ENCODE results near the gene FFAR3.
"Not testable (repeated sequence)": the region's sequence is repeated elsewhere in the genome, so short reads cannot be mapped to it uniquely, and the experiment has no call there.

Gene FFAR3

GRCh38 chr19:35400773-35401100, 42.5 kb downstream of the FFAR3 start:
- Histone ChIP-seq H2BK5ac (ENCODE audit: low read depth, low read length, poor library complexity, severe bottlenecking) (no peak overlapping the region), H2BK15ac (ENCODE audit: low read depth, poor library complexity, severe bottlenecking) (no peak overlapping the region), H3K4me2 (ENCODE audit: low read length, poor library complexity, severe bottlenecking) (no peak overlapping the region), H3K9me3 (ENCODE audit: control insufficient read depth, low read length) (no peaks in the 10 kb centered on the region), H3K36me3 (ENCODE audit: control insufficient read depth in 1 of 2, insufficient read depth in 2 of 2, low read depth in 1 of 2, low read length in 2 of 2) (no peaks in the 10 kb centered on the region), H3K4me1 (ENCODE audit: control insufficient read depth, insufficient read depth, low read depth, low read length) (no peaks in the 10 kb centered on the region), H3K23ac (ENCODE audit: low read length in 2 of 2) (no peak overlapping the region), H2BK12ac (ENCODE audit: low read length in 2 of 2) (no peak overlapping the region), H3K14ac (ENCODE audit: low read length in 2 of 2) (no peak overlapping the region), H4K8ac (ENCODE audit: low read length) (no peak overlapping the region), H2BK120ac (ENCODE audit: low read depth, low read length) (no peak overlapping the region), H3K27ac (ENCODE audit: low read length, poor library complexity, severe bottlenecking) (no peak overlapping the region), H3K9ac (ENCODE audit: low read length) (no peak overlapping the region), H3K27me3 (ENCODE audit: control insufficient read depth in 1 of 2, insufficient read depth in 1 of 2, low read length in 2 of 2) (peaks cover 0 to 5% of the 10 kb centered on the region in 2 experiments), H4K91ac (ENCODE audit: low read length) (no peak overlapping the region), H3K79me1 (replicated peaks; ENCODE audit: low read length, poor library complexity, severe bottlenecking) (no peaks in the 10 kb centered on the region), H3K4me3 (ENCODE audit: insufficient read depth in 1 of 2, low read depth in 1 of 2, low read length in 2 of 2) (no peak overlapping the region), H3K18ac (ENCODE audit: low read depth in 1 of 2, low read length in 2 of 2) (no peak overlapping the region), H3K4ac (ENCODE audit: low read depth in 1 of 2, low read length in 2 of 2) (no peak overlapping the region), H2AFZ (ENCODE audit: low read depth, low read length) (no peak overlapping the region), H2AK5ac (ENCODE audit: low read length, severe bottlenecking) (no peak overlapping the region)
- 91% methylated on average over 7 of the region's 7 CpGs for WGBS
- DNase-seq: no peak

DNA sequence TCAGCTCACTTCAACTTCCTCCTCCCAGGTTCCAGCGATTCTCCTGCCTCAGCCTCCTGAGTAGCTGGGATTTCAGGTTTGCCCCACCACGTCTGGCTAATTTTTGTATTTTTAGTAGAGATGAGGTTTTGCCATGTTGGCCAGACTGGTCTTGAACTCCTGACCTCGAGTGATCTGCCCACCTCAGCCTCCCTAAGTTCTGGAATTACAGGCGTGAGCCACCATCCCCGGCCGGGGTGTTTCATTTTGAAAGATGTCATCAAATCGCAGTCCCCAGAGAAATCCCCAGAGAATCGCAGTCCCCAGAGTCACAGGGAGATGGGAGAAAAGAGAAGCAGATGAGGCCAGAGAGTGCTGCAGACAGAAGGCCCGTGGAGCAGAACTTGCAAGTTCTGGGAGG, 43.2 kb downstream of the FFAR3 start:
- H4K91ac ChIP-seq (ENCODE audit: low read length); H3K9me3 ChIP-seq (ENCODE audit: control insufficient read depth, low read length); H3K4ac ChIP-seq (ENCODE audit: low read depth in 1 of 2, low read length in 2 of 2); DNase-seq; H2BK5ac ChIP-seq (ENCODE audit: low read depth, low read length, poor library complexity, severe bottlenecking); H3K9ac ChIP-seq (ENCODE audit: low read length); H3K36me3 ChIP-seq (ENCODE audit: control insufficient read depth in 1 of 2, insufficient read depth in 2 of 2, low read depth in 1 of 2, low read length in 2 of 2); H2BK12ac ChIP-seq (ENCODE audit: low read length in 2 of 2); H3K18ac ChIP-seq (ENCODE audit: low read depth in 1 of 2, low read length in 2 of 2); H2BK15ac ChIP-seq (ENCODE audit: low read depth, poor library complexity, severe bottlenecking); H3K79me1 ChIP-seq (replicated peaks; ENCODE audit: low read length, poor library complexity, severe bottlenecking); H3K4me3 ChIP-seq (ENCODE audit: insufficient read depth in 1 of 2, low read depth in 1 of 2, low read length in 2 of 2); H3K4me1 ChIP-seq (ENCODE audit: control insufficient read depth, insufficient read depth, low read depth, low read length); H2AFZ ChIP-seq (ENCODE audit: low read depth, low read length); H3K4me2 ChIP-seq (ENCODE audit: low read length, poor library complexity, severe bottlenecking); H2BK120ac ChIP-seq (ENCODE audit: low read depth, low read length); H2AK5ac ChIP-seq (ENCODE audit: low read length, severe bottlenecking); H3K27me3 ChIP-seq (ENCODE audit: control insufficient read depth in 1 of 2, insufficient read depth in 1 of 2, low read length in 2 of 2); H3K23ac ChIP-seq (ENCODE audit: low read length in 2 of 2); H3K14ac ChIP-seq (ENCODE audit: low read length in 2 of 2); H3K27ac ChIP-seq (ENCODE audit: low read length, poor library complexity, severe bottlenecking); H4K8ac ChIP-seq (ENCODE audit: low read length): not testable (repeated sequence)
- WGBS: 83% methylated on average over 8 of the region's 9 CpGs

- H3K9me3 ChIP-seq (ENCODE audit: control insufficient read depth, low read length): no peaks in the 10 kb centered on the region
- no peak overlapping the region for H2AK5ac ChIP-seq (ENCODE audit: low read length, severe bottlenecking)
- H3K36me3 ChIP-seq (ENCODE audit: control insufficient read depth in 1 of 2, insufficient read depth in 2 of 2, low read depth in 1 of 2, low read length in 2 of 2): no peaks in the 10 kb centered on the region
- H3K4me2 ChIP-seq (ENCODE audit: low read length, poor library complexity, severe bottlenecking): no peak overlapping the region
- no peak overlapping the region for H2BK5ac ChIP-seq (ENCODE audit: low read depth, low read length, poor library complexity, severe bottlenecking)
- H3K23ac ChIP-seq (ENCODE audit: low read length in 2 of 2): no peak overlapping the region
- H3K4me3 ChIP-seq (ENCODE audit: insufficient read depth in 1 of 2, low read depth in 1 of 2, low read length in 2 of 2): no peak overlapping the region
- H2BK120ac ChIP-seq (ENCODE audit: low read depth, low read length): no peak overlapping the region
- H3K79me1 ChIP-seq (replicated peaks; ENCODE audit: low read length, poor library complexity, severe bottlenecking): no peaks in the 10 kb centered on the region
- no peak overlapping the region for H2AFZ ChIP-seq (ENCODE audit: low read depth, low read length)
- H3K18ac ChIP-seq (ENCODE audit: low read depth in 1 of 2, low read length in 2 of 2): no peak overlapping the region
- H4K8ac ChIP-seq (ENCODE audit: low read length): no peak overlapping the region
- no peak overlapping the region for H2BK15ac ChIP-seq (ENCODE audit: low read depth, poor library complexity, severe bottlenecking)
- no peak overlapping the region for H3K27ac ChIP-seq (ENCODE audit: low read length, poor library complexity, severe bottlenecking)
- DNase-seq: no peak
- H2BK12ac ChIP-seq (ENCODE audit: low read length in 2 of 2): no peak overlapping the region
- no peak overlapping the region for H3K9ac ChIP-seq (ENCODE audit: low read length)
- 75% methylated on average over 8 of the region's 8 CpGs for WGBS
- H3K27me3 ChIP-seq (ENCODE audit: control insufficient read depth in 1 of 2, insufficient read depth in 1 of 2, low read length in 2 of 2): peaks cover 0 to 5% of the 10 kb centered on the region in 2 experiments
- H3K4me1 ChIP-seq (ENCODE audit: control insufficient read depth, insufficient read depth, low read depth, low read length): no peaks in the 10 kb centered on the region
- H3K4ac ChIP-seq (ENCODE audit: low read depth in 1 of 2, low read length in 2 of 2): no peak overlapping the region
- H4K91ac ChIP-seq (ENCODE audit: low read length): peak overlapping the region; percentile 18
- H3K14ac ChIP-seq (ENCODE audit: low read length in 2 of 2): no peak overlapping the region
Observed at GRCh38 chr19:35403116-35403760, 45.0 kb downstream of the FFAR3 start.

DNA sequence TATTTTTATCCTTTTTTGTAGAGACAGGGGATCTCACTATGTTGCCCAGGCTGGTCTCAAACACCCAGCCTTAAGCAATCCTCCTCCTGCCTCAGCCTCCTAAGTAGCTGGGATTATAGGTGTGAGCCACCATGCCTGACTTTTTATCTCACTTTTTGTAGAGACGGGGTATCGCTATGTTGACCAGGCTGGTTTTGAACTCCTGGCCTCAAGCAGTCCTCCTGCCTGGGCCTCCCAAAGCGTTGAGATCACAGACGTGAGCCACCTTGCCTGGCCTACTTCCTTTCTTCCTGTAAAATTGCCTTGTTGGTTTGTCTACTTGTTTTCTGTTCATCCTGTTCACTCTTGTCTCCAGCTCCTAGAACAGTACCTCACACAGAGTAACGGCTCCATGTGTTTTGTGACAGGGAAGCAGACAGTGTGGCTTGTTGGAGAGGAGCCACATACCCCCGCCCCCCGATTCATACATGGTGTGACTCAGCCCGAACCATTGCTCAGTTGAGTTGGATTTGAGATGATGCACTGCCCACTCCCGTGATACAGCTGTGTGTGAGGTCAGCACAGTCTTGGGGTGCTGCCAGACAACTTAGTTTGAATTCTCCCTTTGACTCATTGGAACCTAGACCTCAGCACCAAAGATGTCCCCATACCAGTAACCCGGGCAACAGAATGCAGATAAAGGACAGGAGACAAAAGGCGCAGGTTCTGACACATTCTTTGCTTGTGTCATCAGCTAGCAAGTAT, 46.8 kb downstream of the FFAR3 start:
- no peak overlapping the region for H3K14ac ChIP-seq (ENCODE audit: low read length in 2 of 2)
- 72% methylated on average over 11 of the region's 11 CpGs for WGBS
- H3K23ac ChIP-seq (ENCODE audit: low read length in 2 of 2): no peak overlapping the region
- H2AK5ac ChIP-seq (ENCODE audit: low read length, severe bottlenecking): no peak overlapping the region
- no peak overlapping the region for H4K91ac ChIP-seq (ENCODE audit: low read length)
- no peaks in the 10 kb centered on the region for H3K79me1 ChIP-seq (replicated peaks; ENCODE audit: low read length, poor library complexity, severe bottlenecking)
- DNase-seq: peak; percentile 90
- no peak overlapping the region for H3K18ac ChIP-seq (ENCODE audit: low read depth in 1 of 2, low read length in 2 of 2)
- no peak overlapping the region for H3K4me3 ChIP-seq (ENCODE audit: insufficient read depth in 1 of 2, low read depth in 1 of 2, low read length in 2 of 2)
- no peak overlapping the region for H4K8ac ChIP-seq (ENCODE audit: low read length)
- H2BK5ac ChIP-seq (ENCODE audit: low read depth, low read length, poor library complexity, severe bottlenecking): no peak overlapping the region
- no peak overlapping the region for H2AFZ ChIP-seq (ENCODE audit: low read depth, low read length)
- no peak overlapping the region for H3K27ac ChIP-seq (ENCODE audit: low read length, poor library complexity, severe bottlenecking)
- peak overlapping the region; percentile 51 for H3K9ac ChIP-seq (ENCODE audit: low read length)
- no peak overlapping the region for H2BK120ac ChIP-seq (ENCODE audit: low read depth, low read length)
- H3K9me3 ChIP-seq (ENCODE audit: control insufficient read depth, low read length): no peaks in the 10 kb centered on the region
- H2BK12ac ChIP-seq (ENCODE audit: low read length in 2 of 2): no peak overlapping the region
- H3K36me3 ChIP-seq (ENCODE audit: control insufficient read depth in 1 of 2, insufficient read depth in 2 of 2, low read depth in 1 of 2, low read length in 2 of 2): no peaks in the 10 kb centered on the region
- H3K4me2 ChIP-seq (ENCODE audit: low read length, poor library complexity, severe bottlenecking): no peak overlapping the region
- peaks cover 0 to 8% of the 10 kb centered on the region in 2 experiments for H3K27me3 ChIP-seq (ENCODE audit: control insufficient read depth in 1 of 2, insufficient read depth in 1 of 2, low read length in 2 of 2)
- H3K4me1 ChIP-seq (ENCODE audit: control insufficient read depth, insufficient read depth, low read depth, low read length): no peaks in the 10 kb centered on the region
- no peak overlapping the region for H2BK15ac ChIP-seq (ENCODE audit: low read depth, poor library complexity, severe bottlenecking)
- no peak overlapping the region for H3K4ac ChIP-seq (ENCODE audit: low read depth in 1 of 2, low read length in 2 of 2)

All from mesenchymal stem cell (in vitro differentiated cells and primary cell).